Thyroid gland (tissue), 4 donors: ENCODE measurements around the gene MTA2.

Experiments used
- POLR2A ChIP-seq, 2 donors: fragments of 450-650 bp; IDR thresholded peaks; one replicate each; pipeline ENCODE4 v1.6.1; 2017; ENCODE audit warnings: antibody characterized with exemption in 2 of 2, mild to moderate bottlenecking in 2 of 2, moderate library complexity in 1 of 2
- TF ChIP-seq, protein P1 (sequence below), 6 experiments: fragments of 200-600 bp in 3 of 6; fragments of 450-650 bp in 3 of 6; sonication (generic) in 3 of 6; IDR thresholded peaks; one replicate each; pipeline ENCODE4 v1.5.1; 2016 to 2019; ENCODE audit warnings: antibody characterized with exemption in 6 of 6, mild to moderate bottlenecking in 2 of 6, inconsistent platforms in 1 of 6, moderate library complexity in 1 of 6

DNA sequence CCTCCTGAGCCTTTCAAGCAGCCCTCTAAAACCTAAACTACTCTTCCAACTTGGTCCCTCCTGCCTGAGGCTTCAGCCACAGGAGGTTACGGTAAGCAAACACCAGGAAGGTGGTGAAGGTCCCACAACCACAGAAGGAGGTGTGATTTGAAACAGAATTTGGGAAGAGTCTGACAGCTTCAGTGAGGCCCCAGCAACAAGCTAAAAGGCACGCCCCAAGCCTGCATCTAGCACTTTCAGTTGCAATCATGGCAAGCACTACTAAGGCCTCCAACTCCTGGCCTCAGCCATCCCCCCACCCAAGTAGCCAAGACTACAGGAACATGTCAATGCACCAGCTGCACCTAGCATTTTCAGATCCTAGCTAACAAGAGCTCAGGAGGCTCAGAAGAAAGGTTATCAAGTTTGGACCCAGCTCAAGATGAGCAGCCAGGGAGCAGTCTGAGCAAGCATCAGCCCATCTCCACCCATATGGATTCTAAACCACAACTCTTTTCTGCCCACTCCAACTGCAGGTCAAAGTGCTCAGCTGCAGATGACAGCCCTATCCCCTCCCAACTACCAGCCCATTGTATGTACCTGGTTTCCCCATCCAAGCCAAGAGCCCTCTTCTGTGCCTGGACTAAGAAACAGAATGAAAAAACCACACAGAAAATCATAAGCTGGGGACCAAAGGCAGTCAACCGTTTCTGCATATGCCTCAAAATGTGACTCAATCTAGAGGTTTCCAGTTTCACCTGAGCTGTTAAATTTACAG lies 44.6 kb downstream of the MTA2 start:
- TF ChIP-seq, protein P1, sequence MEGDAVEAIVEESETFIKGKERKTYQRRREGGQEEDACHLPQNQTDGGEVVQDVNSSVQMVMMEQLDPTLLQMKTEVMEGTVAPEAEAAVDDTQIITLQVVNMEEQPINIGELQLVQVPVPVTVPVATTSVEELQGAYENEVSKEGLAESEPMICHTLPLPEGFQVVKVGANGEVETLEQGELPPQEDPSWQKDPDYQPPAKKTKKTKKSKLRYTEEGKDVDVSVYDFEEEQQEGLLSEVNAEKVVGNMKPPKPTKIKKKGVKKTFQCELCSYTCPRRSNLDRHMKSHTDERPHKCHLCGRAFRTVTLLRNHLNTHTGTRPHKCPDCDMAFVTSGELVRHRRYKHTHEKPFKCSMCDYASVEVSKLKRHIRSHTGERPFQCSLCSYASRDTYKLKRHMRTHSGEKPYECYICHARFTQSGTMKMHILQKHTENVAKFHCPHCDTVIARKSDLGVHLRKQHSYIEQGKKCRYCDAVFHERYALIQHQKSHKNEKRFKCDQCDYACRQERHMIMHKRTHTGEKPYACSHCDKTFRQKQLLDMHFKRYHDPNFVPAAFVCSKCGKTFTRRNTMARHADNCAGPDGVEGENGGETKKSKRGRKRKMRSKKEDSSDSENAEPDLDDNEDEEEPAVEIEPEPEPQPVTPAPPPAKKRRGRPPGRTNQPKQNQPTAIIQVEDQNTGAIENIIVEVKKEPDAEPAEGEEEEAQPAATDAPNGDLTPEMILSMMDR (IDR thresholded peaks at IDR 0.05), result no peak
- TF ChIP-seq POLR2A (IDR thresholded peaks at IDR 0.05), result no peak
